Tibial artery (tissue), 4 donors: Measurements from ENCODE around the gene FSD2.

ENCODE experiments used
- DNase-seq, 2 donors: peaks; one replicate each; pipeline ENCODE4 v3.0.0-alpha.2; 2019
- H3K27ac ChIP-seq, 2 donors: fragments of 200-600 bp; sonication (generic) in 1 of 2; 1 replicate in 1 of 2; 2 replicates in 1 of 2; pipeline ENCODE4 v1.5.1; 2018 to 2019; ENCODE audit warnings: mild to moderate bottlenecking in 1 of 2
- H3K27me3 ChIP-seq, 2 donors: fragments of 200-600 bp; sonication (generic) in 1 of 2; one replicate each; pipeline versions ENCODE4 v1.5.1 to v1.6.0; 2016 to 2019
- H3K36me3 ChIP-seq, 3 donors: fragments of 200-600 bp; sonication (generic) in 2 of 3; one replicate each; pipeline ENCODE4 v1.5.1; 2016 to 2019; ENCODE audit warnings: mild to moderate bottlenecking in 2 of 3
- H3K4me1 ChIP-seq, 4 donors: fragments of 200-600 bp; sonication (generic) in 2 of 4; 1 replicate in 3 of 4; 2 replicates in 1 of 4; pipeline ENCODE4 v1.5.1; 2016 to 2019
- H3K4me3 ChIP-seq, 2 donors: fragments of 200-600 bp; sonication (generic) in 1 of 2; 1 replicate in 1 of 2; 2 replicates in 1 of 2; pipeline ENCODE4 v1.5.1; 2018 to 2019; ENCODE audit warnings: mild to moderate bottlenecking in 2 of 2
- H3K9me3 ChIP-seq, 3 donors: fragments of 200-600 bp; sonication (generic) in 1 of 3; one replicate each; pipeline ENCODE4 v1.5.1; 2016 to 2019
- intact Hi-C: fragments of 100-400 bp; cut with DNase I; formaldehyde crosslinking; loops from one replicate; pipeline ENCODE4 v1.15.0; 2023; ENCODE audit warnings: low total_unique reads
- TF ChIP-seq, protein P1 (sequence below), 2 experiments: fragments of 200-600 bp in 1 of 2; fragments of 450-650 bp in 1 of 2; IDR thresholded peaks; one replicate each; pipeline ENCODE4 v1.5.1; 2017 to 2019; ENCODE audit warnings: antibody characterized with exemption in 2 of 2, mild to moderate bottlenecking in 1 of 2, moderate library complexity in 1 of 2

The FSD2 gene

DNA sequence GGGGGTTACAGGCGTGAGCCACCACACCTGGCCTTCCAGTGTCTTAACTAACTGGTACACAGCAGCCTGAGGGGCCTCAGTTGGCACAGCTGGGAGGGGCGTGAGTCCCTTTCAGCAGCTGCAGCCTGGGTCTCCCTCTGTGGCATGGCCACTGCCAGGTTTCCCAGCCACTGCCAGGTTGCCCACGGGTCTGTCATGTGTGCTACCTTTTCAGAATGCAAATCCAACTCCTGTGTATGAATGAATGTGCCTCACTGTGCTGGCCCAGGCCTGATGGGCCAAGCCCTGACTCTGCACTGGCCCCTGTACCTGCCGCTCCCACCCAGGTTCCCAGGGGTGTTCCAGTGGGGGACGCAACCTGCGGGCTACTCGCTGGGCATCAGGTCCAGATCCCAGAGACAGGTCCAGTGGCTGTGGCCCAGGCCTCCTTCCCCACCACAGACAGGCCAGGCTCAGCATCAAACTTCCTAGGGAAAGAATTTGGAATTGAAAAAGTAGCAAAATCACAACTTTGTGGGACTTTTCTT is 29.6 kb upstream of the FSD2 start:
- DNase-seq, result no peak
- Histone ChIP-seq H3K9me3 (no peaks in the 10 kb centered on the region), H3K27ac (no peak overlapping the region), H3K4me1 (peaks cover 0 to 11% (median 4%) of the 10 kb centered on the region in 4 donors), H3K4me3 (no peak overlapping the region), H3K27me3 (no peaks in the 10 kb centered on the region), H3K36me3 (peaks cover 62 to 79% (median 68%) of the 10 kb centered on the region in 3 donors)
- TF ChIP-seq, protein P1, sequence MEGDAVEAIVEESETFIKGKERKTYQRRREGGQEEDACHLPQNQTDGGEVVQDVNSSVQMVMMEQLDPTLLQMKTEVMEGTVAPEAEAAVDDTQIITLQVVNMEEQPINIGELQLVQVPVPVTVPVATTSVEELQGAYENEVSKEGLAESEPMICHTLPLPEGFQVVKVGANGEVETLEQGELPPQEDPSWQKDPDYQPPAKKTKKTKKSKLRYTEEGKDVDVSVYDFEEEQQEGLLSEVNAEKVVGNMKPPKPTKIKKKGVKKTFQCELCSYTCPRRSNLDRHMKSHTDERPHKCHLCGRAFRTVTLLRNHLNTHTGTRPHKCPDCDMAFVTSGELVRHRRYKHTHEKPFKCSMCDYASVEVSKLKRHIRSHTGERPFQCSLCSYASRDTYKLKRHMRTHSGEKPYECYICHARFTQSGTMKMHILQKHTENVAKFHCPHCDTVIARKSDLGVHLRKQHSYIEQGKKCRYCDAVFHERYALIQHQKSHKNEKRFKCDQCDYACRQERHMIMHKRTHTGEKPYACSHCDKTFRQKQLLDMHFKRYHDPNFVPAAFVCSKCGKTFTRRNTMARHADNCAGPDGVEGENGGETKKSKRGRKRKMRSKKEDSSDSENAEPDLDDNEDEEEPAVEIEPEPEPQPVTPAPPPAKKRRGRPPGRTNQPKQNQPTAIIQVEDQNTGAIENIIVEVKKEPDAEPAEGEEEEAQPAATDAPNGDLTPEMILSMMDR (IDR thresholded peaks at IDR 0.05), result no peak
- intact Hi-C loops, result no loop called here

DNA sequence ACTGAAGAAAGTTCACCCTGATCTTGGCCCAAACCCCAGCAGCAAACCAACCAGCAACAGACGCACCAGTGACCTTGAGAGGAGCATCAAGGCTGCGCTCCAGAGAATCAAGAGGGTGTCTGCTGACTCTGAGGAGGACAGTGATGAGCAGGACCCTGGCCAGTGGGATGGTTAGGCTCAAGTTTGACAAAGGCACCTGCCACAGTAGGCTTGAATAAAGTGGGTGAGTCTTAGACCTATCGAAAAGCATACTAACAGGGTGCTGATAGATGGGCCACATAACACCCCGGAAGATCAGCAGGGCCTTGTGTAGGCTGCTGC is 27.5 kb upstream of the FSD2 start:
- no peak for DNase-seq
- H3K9me3 ChIP-seq, result no peaks in the 10 kb centered on the region
- no peak overlapping the region for H3K27ac ChIP-seq
- H3K4me1 ChIP-seq, result peaks cover 0 to 11% (median 4%) of the 10 kb centered on the region in 4 donors
- peaks cover 82 to 97% (median 83%) of the 10 kb centered on the region in 3 donors for H3K36me3 ChIP-seq
- intact Hi-C loops, result no loop called here
- no peak overlapping the region for H3K4me3 ChIP-seq
- no peaks in the 10 kb centered on the region for H3K27me3 ChIP-seq
- TF ChIP-seq, protein P1 (IDR thresholded peaks at IDR 0.05), result no peak

DNA sequence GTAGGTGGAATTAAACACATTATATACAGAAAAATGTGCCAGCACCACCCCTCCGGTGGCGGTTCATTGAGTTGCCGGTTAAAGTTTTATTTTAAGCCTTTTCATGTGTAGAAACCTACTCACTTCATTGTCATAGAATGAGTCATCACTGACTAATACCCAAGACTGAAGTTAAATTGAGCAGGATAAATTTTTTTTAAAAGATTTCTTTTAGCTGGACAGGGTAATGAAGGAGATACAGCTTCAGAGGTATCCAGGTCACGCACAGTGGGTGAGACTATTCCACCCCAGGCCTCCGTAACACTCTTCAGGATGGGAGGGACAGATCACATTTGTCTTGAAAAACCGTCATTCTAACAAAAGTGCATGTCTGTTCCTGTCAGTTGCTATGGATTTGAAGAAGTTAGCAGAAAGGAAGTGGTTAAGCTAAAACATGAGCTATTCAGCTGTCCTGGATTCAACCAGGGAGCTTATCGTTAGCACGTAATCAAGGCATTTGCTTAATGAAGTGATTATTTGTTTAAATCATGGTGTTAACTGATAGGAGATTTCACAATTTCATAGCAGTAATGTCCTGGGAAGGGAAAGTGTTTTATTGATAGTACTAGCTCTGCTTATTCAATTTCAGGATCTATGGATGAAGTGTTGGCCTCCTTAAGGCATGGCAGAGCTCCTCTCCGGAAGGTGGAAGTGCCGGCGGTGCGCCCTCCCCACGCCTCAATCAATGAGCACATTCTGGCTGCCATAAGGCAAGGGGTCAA is 26.9 kb upstream of the FSD2 start:
- TF ChIP-seq, protein P1 (IDR thresholded peaks at IDR 0.05), result no peak
- H3K4me3 ChIP-seq, result no peak overlapping the region
- intact Hi-C loops, result no loop called here
- no peaks in the 10 kb centered on the region for H3K27me3 ChIP-seq
- peaks cover 0 to 11% (median 4%) of the 10 kb centered on the region in 4 donors for H3K4me1 ChIP-seq
- no peaks in the 10 kb centered on the region for H3K9me3 ChIP-seq
- no peak for DNase-seq
- H3K36me3 ChIP-seq, result peaks cover 88 to 97% (median 89%) of the 10 kb centered on the region in 3 donors
- H3K27ac ChIP-seq, result no peak overlapping the region

DNA sequence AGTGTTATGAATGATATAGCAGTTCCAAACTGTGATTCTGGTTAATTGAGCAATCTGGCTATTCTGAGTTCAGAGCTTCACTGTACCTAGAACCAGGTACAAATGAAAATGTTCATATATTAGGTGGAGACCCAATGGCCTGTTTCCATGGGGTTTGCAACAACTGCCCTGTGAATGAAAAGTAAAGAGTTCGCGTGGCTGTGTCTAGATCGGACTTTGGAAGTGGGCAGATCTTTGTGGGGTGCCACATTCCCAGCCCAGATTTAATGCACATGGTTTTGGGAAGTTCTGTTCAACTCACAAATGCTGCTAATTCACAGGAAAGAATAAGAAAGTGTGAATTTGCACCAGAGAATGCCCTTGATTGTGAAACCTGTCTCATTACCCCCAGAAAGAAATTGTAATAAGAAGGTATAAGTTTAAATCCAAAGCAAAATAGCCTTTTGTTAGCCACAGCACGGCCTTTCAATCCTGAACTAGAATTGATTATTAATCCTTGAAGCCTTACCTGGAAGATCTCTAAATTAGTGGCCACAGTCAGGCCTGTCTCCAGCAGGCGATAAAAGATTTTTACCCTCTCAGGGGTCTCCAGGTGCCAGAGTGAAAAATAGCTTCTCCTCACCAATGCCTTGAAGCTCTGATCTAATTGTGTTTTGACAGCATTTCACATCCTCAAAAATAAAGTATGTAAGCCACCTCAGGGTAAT is 26.2 kb upstream of the FSD2 start:
- Histone ChIP-seq H3K4me1 (peaks cover 0 to 11% (median 4%) of the 10 kb centered on the region in 4 donors), H3K9me3 (no peaks in the 10 kb centered on the region), H3K36me3 (peaks cover 94 to 97% (median 94%) of the 10 kb centered on the region in 3 donors), H3K4me3 (no peak overlapping the region), H3K27me3 (no peaks in the 10 kb centered on the region), H3K27ac (no peak overlapping the region)
- TF ChIP-seq, protein P1 (IDR thresholded peaks at IDR 0.05), result no peak
- no peak for DNase-seq
- intact Hi-C loops, result no loop called here

DNA sequence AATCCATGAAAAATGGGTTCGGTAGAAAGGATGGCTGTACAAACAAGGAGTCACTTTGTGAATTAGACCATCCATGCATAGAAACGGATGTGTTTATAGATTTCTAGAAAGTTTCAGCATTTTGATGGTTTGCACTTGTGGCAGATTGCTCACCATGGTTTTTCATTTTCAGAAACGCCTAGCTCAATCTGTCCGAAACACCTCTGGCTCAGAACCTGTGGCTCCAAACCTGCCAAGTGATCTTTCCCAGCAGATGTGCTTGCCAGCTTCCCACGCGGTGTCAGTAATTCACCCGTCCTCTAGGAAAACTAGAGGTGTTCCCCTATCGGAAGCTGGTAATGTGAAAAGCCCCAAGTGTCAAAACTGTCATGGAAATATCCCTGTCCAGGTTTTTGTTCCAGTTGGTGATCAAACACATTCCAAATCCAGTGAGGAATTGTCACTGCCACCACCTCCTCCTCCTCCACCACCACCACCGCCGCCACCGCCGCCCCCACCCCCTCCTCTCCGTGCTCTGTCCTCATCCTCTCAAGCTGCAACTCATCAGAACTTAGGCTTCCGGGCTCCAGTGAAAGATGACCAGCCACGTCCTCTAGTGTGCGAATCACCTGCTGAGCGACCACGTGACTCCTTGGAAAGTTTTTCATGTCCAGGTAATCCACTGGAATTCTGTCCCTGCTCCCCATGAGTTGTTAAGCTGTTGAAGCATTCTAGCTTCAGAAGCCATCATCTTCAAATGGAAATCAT is 24.7 kb upstream of the FSD2 start:
- Histone ChIP-seq H3K4me1 (peaks cover 0 to 11% (median 4%) of the 10 kb centered on the region in 4 donors), H3K9me3 (no peaks in the 10 kb centered on the region), H3K36me3 (peaks cover 94 to 96% (median 95%) of the 10 kb centered on the region in 3 donors), H3K27me3 (no peaks in the 10 kb centered on the region), H3K4me3 (no peak overlapping the region), H3K27ac (no peak overlapping the region)
- TF ChIP-seq, protein P1 (IDR thresholded peaks at IDR 0.05), result no peak
- intact Hi-C loops, result no loop called here
- DNase-seq, result no peak
